GM21526 (cell line): ENCODE data around the gene PIK3R4.

Experiments used
- ATAC-seq: cut with Tn5 transposase; IDR thresholded peaks from one replicate; pipeline ENCODE4 v1.9.1; 2021; ENCODE audit warnings: moderate library complexity; ENCODE audit not compliant: unreplicated experiment, low FRiP score

PIK3R4 gene

DNA sequence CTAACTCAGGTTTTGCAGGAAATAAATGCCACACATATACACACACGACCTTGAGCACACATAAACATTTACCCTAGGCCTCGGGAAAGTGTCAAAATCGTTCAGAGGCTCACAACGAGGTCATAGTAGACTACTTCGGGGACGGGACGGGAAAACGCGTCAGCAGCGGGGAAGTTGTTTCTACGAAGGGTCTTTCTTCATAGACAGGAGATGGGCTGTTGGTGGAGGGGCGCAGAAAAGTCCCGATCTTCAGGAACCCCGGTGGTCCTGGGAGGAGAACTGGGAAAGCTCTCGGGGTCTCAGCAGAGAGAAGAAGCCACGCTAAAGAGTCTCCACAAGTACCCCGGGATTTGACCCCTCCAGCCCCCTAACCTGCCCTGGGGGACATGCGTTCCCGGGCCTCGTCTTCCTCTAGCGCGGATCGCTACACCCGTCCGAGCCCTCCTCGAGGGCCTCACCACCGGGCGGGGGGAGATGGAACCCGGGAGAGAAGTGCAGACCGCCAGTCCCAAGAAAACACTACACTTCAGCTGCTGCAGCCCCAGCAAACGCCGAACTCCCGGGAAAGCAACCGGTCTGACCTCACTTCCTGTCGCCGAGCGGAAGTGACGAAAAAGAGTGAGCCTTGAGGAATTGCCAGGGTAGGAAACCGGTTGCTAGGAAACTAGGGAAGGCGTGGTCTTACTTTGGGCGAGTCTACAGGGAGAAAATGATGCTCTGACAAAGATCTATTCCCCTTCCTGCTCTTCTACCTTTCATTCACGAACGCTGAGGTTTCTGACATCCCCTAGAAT is at the start of gene PIK3R4:
Gene PIK3R4, minus strand, starts transcription at position 584 of the 794 bp plus-strand sequence. CDS start 1,611 bp downstream, outside the sequence.
- peak; percentile 93 for ATAC-seq

DNA sequence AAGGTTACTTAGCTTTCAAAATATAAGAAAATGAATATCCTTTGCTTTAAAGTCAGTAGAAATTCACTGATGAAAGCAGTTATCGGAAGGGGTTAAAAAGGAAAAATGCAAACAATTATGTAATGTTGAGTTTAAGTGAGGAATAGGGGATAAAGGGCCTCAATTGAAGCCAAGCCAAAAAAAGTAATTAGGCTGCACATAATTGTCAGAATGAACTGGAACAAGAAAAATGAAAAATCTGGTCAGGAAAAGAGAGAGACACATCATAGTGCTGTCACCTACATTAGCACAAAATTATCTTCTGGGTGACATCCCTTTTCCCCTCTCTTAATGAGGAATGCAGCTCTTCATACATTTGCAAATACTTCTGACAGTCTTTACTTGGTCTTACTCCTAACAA is 48.8 kb upstream of the PIK3R4 start:
- ATAC-seq = no peak

DNA sequence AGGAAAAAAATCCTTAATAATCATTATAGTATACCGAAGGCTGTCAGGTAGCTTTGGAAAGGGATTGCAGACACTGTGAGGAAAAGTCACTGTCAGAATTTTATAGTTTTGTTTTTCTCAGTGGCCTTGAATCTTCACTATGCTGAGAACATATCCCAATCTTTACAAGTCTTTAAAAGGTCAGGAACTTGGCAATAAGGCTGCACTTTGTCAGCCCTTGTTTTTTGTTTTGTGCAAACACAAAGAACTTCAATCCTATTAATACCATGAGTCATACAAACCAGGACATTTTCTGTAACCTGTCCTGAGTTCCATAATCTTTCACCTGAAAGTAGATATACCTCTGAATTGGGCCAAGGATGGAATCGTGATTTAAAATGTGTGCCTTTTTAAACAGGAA is 45.6 kb upstream of the PIK3R4 start:
- no peak for ATAC-seq

DNA sequence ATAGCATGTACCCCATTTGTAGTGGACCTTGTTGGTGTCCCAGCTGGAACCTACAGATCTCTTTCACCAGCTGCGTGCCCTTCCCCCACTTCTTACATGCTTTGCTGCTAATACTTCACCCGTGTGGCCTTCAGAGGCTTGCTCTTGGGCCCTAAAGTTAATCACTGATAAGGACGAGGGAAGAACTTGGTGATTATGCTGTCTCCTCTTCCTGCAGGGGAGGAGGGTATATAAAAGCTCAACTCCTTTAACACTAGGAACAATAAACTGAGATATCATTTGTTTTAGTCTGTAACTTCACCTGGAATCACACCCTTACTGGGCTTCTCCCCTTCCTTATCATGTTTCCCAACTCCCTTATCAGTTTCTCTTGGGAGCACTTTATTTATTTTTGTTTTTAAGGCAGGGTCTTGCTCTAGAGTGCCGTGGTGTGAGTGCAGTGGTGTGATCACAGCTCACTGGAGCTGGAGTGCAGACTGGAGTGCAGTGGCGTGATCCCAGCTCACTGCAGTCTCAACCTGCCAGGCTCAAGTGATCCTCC is 43.2 kb upstream of the PIK3R4 start:
- no peak for ATAC-seq

DNA sequence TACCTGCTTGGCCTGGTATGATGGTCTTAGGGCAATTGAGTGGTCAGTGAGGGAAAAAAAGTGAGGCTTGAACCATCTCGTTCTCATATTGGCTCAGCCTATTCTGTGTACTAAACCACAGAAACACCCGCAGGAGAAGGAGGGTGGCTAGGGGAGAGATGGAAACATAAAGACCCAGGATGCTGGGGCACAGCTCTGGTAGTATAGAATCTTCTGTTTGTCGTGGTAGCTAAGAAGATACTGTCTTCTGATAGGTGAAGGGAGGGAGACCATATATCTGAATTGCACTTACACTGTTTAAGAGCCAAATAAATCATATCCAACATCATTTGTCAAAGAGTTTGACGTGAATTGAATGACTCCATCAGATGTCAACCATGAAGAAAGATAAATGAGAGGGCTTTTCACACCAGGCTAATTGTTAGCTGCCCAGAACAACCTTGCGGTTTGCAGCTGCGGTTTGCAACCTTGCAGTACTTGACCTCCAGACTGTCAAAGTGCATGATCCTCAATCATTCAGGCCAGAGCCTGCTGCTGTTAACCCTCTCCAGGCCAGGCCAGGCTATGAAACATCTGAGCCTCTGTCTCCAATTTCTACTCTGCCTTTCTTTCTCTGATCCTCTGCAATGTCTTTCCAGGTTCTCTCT is 40.9 kb upstream of the PIK3R4 start:
- no peak for ATAC-seq

DNA sequence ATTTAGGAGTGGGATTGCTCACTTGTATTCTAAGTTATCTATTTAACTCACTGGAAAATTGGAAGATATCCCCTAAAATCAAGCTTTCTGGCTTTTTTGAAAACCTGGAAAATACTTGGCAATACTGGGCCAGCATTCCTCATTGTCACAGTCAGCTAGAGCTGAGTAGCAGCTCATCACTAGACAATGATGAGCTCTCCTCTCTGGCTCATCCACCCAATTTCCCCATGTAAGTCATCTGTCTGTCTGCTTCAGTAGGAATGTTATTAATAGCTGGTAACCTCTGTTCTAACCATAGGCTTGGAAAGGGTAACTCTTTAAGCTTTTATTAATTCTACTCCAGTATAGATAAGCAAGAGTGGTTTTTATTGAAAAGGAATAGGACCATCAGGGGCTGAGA is 39.7 kb upstream of the PIK3R4 start:
- no peak for ATAC-seq

DNA sequence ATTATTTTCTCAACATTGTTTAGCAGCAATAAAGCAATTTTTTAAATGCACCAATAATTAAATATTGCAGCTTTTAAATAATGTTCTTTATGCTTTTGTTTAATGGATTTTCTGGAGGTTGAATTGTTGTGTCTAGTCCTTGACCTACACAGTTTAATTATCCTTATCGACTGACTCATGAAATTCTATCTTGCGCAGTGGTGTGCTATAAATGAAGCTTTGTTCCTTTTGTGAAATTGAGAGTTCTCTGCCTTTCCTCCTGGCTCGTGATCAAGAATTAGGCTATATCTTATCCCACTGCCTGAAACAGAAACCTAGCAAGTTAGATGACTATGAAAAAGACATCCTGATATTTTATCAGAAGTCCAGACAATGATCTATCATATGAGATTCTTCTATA is 37.0 kb upstream of the PIK3R4 start:
- ATAC-seq = no peak

DNA sequence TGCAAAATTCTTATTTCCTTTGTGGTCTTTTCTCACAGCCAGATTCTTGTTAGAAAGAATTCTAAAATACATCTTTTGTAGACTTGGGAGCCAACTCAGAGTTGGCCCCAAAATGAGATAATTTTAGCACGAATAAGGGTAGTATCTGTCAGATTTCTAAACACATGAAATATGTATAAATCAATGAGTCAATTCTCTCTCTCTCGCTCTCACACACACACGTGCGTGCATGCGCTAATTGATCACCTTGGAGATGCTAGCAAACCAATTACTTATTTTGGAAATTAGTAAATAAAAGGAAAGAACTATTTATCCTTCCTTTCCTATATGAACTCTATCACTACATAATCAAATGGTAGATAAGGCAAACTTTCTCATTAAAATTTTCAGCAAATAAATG is 32.9 kb upstream of the PIK3R4 start:
- ATAC-seq = peak; percentile 30

DNA sequence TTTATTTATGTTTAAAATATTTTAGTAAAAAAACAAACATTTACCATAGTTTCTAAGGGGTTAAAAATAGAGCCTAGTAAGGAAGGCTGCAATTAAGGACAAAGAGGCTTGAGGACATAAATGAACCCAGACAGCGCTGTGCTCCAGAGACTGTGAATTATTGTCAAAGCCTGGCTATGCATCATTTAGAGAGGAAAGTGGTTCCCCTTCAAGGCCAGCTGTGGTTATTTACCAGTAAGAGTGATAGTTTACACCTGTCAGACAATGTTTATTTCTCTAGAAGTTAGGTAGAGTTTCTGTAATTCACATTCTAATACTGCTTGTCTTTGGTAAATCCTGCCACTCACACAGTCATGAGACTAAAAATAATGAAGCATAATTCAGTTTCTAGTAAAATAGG is 32.4 kb upstream of the PIK3R4 start:
- ATAC-seq = peak; percentile 84

DNA sequence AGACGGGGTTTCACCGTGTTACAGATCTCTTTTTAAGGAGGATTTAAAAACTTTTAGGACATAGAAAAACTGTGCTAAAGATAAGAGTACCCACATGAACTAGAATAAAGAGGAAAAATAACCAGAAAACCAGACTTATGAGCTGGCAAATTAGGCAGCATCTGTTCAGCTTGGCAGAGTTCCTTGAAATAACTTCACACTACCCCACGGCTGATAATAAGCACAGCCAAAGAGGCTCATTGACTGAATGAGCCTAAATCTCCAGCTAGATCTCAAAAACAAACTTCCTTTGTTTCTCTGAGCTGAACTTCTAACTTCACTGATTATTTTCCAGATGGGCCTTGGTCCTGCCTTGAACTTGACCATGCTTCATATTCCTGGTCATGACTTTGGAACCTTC is 26.7 kb upstream of the PIK3R4 start:
- ATAC-seq = no peak

DNA sequence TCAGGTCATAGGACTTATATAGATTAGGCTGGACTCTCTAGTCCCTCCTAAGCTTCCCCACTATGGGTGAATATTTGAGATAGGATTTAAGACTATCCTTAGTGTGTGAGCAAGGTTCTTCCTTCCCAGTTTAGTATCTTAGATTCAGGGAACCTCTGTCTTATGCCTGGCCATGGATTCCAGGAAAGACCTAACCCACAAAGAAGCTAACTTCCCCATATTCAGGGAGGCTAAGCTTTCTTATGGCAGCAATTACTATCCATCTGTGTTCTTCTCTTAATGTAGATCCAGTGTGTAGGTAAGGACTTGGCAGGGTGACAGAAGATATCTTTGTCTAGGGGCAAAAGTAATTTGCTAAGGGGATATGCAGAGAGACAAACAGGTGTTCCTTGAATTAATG is 25.5 kb upstream of the PIK3R4 start:
- no peak for ATAC-seq

DNA sequence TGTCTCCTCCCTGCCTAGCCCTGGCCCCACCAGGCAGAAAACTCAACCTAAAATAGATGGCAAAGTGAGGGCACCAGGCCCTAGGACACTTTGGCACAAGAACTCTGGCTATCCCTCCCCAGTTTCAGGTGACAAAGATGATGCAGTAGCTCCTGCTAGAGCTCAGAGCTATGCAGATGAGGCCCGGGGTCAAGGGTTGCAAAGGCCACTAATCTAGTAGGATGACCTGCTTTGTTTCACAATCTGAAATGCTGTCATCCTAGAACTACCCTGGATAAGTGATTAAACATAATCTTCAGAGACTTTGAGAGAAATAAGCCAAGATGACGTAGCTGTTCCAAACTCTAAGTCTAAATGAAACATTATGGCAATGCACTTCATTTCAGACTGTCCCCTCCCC is 24.0 kb upstream of the PIK3R4 start:
- no peak for ATAC-seq

DNA sequence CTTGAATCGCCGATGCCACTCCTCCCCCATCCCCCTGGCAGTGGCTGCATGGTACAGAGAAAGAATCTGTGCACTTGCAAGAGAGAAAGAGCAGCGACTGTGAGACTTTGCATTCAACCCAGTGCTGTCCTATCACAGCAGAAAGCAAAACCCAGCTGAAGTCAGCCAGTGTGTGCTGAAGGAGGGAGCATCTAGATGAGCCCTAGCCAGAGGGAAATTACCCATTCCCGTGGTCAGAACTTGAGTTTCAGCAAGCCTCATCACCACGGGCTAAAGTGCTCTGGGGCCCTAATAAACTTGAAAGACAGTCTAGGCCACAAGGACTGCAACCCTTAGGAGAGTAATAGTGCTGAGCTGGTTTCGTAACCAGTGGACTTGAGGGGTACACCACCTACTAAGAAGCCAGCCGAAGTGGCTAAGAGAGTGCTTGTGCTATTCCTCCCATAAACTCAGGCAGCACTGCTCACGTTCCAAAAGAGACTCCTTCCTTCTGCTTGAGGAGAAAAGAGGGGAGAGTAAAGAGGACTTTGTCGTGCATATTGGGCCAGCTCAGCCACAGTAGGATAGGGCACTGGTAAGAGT is 15.2 kb upstream of the PIK3R4 start:
- no peak for ATAC-seq

DNA sequence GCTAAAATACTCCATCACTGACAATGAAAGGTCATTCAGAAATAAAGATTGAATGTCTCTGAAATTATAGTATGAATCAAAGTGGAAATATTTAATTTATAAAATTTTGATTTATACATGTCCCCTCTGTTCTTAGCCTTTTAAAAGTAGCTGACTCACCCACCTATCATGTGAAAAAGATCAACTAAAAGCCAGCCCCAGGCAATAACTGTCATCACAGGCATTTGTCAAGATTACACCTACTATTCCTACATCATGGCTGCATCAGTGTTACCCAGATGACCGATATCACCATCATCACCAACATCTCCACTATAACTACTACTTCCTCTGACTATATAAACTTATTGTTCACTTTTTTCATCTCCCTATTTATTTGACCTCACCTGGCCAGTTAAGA is 14.3 kb upstream of the PIK3R4 start:
- no peak for ATAC-seq

DNA sequence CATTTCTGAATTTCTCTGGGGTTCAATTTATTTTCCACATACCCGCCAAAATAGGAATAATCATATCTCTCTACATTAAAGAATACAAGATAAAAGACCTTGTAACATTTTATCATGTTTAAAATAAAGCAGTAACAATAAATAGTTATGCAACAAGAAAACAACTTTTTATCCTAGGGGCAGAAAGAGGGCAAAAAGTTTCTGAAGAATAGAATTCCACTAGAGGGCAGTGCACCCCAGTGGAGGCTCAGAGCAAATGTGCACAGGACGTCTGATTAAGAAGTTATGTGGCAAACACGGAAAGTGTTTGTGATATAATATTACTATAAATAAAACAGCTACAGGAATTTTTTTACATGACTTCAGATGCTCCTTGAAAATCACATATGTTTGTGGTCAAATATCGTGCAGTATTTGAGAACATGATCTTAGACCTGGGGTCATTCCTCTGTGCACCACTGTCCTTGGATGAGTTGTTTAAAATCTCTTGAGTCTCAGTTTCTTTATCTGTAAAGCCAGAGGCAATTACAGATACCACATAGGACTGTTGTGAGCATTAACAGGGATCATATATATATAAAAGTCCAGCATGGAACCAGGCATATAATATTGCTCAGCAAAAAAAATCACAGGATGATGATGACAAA is 13.2 kb upstream of the PIK3R4 start:
- peak; percentile 70 for ATAC-seq

DNA sequence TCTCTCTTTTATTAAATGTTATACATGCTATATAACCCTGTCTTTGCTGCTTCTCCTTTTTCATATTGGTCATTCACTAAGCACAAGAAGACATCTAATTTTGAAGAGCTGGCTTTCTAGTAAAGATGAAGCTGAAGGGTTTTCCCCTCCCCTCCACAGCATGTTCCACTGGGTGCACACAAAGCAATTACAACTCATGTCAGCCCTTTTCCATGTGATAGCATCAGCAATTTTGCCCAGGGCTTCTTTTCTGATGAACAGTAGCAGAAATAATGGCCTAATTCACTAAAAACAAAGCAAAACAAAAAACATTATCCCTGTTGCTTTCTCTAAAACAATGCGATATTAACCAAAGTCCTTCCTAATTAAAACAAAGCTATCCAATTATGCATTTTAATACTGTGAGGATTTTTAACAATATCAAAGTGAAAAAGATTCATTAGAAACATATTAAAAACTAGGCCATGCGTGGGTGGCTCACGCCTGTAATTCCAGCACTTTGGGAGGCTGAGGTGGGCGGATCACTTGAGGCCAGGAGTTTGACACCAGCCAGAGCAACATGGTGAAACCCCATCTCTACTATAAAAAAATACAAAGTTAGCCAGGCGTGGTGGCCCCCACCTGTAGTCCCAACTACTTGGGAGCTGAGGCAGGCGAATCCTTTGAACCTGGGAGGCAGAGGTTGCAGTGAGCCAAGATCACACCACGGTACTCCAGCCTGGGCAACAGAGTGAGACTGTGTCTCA is 12.2 kb upstream of the PIK3R4 start:
- no peak for ATAC-seq

DNA sequence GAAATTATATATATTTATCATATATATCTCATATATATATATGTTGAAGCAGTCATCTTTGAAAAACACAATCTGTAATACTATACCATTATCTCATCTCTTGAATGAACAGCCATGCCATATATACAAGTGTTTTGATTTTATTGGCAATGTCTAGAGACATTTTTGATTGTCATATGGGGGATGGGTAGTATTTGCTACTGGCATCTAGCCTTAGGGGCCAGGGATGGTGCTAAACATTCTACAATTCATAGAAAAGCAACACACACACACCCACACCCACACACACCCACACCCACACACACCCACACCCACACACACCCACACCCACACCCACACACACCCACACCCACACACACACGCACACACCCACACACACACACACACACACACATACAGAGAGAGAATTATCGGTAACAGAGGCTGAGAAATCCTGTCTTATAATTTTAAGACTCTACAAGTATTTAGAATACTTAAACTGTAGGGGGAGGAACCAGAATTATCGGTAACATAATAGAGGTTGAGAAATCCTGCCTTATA is 11.1 kb upstream of the PIK3R4 start:
- ATAC-seq = no peak

DNA sequence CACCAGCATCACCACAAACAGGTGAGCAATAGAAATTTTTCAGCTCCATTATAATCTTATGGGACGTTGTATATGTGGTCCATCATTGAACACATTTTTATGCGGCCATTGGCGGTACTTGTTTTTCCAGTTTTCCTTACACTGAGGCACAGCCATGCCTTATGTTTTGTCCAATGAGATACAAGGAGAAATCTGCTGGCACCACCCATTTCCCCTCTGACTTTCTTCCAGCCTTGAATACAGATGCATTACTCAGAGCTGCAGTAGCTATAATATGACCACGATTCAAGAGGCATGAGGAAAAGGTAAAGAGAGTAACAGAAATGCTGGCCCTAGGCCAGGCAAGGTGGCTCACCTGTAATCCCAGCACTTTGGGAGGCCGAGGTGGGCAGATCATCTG is 9.0 kb upstream of the PIK3R4 start:
- no peak for ATAC-seq

DNA sequence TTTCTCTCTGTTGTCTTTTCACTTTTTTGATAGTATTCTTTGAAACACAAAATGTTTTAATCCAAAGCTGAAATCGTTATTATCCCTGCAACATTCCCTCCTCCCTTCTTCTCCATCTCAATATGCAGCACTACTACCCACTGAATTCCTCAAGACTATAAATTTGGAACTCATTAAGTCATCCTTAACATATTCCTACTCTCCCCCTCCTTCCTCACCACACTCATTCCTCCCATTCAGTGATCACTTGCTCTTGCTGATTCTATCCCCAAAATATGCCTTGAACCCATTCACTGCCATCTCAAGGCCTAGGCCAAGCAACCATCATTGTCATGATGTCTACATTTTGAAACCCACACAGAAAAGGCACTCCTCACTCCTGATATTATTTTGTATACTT is 2.4 kb upstream of the PIK3R4 start:
- no peak for ATAC-seq

DNA sequence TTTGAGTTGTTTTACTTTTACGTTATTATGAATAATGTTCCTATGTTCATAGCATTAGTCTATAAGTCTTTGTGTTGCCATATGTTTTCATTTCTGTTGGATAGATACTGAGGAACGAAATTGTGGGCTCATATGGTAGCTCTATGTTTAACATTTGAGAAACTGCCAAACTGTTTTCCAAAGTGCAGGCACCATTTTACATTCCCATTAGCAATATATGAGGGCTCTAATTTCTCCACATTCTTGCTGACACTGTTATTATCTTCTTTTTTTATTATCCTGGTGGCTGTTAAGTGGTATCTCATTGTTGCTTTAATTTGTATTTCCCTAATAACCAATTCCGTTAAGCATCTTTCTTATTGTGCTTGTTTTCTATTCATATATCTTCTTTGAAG is 1.8 kb upstream of the PIK3R4 start:
- no peak for ATAC-seq
